ENCODE measurements around the gene CEP295NL.
"Not testable (repeated sequence)": the region's sequence is repeated elsewhere in the genome, so short reads cannot be mapped to it uniquely, and the experiment has no call there.

The CEP295NL gene

DNA sequence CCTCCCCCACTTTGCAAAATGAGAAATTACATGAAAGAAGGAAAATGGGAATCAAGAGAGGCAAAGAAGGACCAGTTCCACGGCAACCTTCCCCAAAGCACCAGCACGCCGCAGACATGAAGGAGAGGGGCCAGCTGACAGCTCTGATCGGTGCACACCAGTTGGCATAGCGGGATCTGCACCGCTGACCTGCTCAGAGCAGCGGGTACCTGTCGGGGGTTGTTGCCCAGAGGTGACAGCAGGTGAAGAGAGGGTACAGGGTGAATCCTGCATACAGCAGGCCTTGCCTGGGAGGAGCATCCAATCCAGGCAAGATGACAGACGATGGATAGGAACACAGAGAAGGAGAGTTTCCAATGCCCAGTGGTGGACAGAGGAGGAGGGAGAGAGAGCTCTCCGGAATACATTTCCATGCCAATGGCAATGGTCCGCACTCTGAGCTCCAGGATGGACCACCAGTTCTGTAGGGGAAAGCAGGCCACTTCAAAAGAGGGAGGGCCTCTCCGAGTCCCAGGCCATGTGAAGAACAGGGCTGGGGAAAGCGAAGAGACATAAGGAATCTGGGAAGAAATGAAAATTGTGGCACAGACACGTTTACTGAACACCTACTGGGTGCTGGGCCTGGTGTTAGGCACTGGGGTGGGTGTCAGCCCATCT is 24.0 kb downstream of the CEP295NL start:
- Mint-ChIP-seq H3K4me3 (peak overlapping the region; percentile 34), H3K27ac (peak overlapping the region; percentile 64), H3K9me3 (no peaks in the 10 kb centered on the region), H3K36me3 (ENCODE audit: low read depth) (no peaks in the 10 kb centered on the region), H3K4me1 (peaks cover 30% of the 10 kb centered on the region), H3K27me3 (peaks cover 2% of the 10 kb centered on the region)
- ATAC-seq (no peak), DNase-seq (no peak)

DNA sequence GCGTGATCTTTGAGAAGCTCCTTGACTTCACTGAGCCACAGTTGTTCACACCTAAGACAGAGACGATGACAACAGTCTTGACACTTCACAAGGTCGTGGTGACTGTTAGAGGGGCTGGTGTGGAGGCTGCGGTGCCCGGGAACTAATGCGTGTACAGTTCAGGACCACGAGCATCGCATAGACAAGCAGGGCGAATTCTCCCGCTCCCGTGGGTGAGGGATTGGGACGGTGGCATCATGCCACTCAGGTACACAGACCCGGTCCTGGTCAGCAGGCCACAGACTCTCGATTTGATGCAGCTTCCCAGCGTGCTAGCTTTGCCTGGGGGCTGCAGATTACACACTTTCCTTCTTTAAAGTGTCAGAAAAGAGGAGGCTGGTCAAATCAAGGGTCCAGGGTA is 24.7 kb downstream of the CEP295NL start:
- Mint-ChIP-seq H3K4me3 (no peak overlapping the region), H3K36me3 (ENCODE audit: low read depth) (no peaks in the 10 kb centered on the region), H3K4me1 (peaks cover 25% of the 10 kb centered on the region), H3K9me3 (no peaks in the 10 kb centered on the region), H3K27ac (no peak overlapping the region), H3K27me3 (peaks cover 2% of the 10 kb centered on the region)
- no peak for ATAC-seq
- DNase-seq = no peak

DNA sequence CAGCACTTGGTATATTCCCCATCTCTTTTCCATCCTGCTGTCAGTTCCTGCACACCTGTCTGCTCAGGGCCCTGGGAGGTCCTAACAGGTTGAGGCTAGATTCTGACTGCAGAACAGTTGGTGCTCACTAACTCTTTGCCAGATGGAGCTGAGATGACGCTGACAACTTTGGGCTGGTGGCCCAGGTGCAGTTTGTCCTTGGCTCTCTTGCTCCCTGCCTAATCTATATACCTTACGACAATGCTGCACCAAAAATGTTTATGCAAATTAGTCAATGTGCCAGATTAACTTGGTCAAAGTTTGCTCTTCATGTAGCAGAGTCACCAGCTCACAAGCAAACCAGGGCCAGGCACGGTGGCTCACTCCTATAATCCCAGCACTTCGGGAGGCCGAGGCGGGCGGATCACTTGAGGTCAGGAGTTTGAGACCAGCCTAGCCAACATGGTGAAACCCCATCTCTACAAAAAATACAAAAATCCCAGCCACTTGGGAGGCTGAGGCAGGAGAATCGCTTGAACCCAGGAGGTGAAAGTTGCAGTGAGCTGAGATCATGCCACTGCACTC is 26.0 kb downstream of the CEP295NL start:
- H3K9me3 Mint-ChIP-seq; H3K36me3 Mint-ChIP-seq (ENCODE audit: low read depth); ATAC-seq; H3K27me3 Mint-ChIP-seq; H3K27ac Mint-ChIP-seq; H3K4me3 Mint-ChIP-seq; DNase-seq: not testable (repeated sequence)
- peaks cover 21% of the 10 kb centered on the region for H3K4me1 Mint-ChIP-seq

DNA sequence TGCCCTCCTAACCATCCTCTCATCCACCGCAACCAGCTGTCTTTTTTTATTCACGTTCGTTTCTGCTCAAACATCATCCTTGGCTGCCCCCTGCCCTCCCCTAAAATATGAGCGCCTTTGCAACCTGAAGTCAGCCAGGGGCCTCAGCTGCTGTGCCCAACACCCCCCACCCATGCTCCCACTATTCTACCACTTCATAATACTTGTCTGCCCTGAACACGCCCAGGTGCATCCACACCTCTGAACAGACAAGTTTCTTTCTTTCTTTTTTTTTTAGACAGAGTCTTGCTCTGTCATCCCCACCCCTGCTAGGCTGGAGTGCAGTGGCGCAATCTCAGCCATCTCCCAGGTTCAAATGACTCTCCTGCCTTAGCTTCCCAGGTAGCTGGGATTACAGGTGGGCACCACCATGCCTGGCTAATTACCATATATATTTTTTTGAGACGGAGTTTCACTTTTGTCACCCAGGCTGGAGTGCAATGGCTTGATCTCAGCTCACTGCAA is 26.9 kb downstream of the CEP295NL start:
- H3K27me3 Mint-ChIP-seq = no peaks in the 10 kb centered on the region
- no peak overlapping the region for H3K27ac Mint-ChIP-seq

DNA sequence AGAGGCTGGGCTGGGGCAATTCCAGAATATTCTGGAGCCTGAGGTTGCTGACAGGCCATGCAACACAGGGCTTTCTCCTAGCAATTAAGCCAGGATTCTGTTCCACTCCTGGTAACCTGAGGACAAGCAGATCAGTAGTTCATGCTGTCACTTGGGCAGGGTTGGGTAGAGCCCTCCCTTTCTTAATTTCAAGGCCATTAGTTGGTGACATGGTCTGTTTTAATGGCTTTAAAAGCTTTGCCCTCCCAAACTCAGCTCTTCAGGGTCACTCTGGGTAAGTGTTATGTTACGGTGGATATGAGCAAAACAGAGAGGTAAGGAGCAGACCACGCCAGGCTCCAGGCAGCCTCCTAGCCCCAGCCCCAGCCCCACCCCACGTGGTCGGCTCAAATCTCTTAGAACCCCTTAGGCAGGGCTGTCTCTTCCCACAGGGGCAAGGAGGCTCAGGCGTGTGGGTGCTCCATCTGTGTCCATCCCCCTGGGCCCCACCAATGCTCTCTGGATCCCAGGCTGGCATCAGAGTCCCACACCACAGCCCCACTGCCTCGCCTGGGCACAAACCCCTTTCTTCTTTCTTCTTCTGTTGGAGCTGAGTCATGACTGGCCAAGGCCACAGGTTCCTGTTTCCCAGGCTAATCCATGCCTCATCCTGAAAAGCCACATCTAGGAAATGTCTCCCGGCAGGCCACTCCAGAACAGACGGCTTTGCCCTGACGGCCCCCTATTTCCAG is 27.5 kb downstream of the CEP295NL start:
- H3K27ac Mint-ChIP-seq = no peak overlapping the region

More for the DNA sequence above, 26.9 kb downstream of the CEP295NL start:
- Mint-ChIP-seq H3K36me3 (ENCODE audit: low read depth) (no peaks in the 10 kb centered on the region), H3K4me1 (peaks cover 21% of the 10 kb centered on the region), H3K9me3 (no peaks in the 10 kb centered on the region), H3K4me3 (no peak overlapping the region)
- DNase-seq (no peak), ATAC-seq (no peak)

DNA sequence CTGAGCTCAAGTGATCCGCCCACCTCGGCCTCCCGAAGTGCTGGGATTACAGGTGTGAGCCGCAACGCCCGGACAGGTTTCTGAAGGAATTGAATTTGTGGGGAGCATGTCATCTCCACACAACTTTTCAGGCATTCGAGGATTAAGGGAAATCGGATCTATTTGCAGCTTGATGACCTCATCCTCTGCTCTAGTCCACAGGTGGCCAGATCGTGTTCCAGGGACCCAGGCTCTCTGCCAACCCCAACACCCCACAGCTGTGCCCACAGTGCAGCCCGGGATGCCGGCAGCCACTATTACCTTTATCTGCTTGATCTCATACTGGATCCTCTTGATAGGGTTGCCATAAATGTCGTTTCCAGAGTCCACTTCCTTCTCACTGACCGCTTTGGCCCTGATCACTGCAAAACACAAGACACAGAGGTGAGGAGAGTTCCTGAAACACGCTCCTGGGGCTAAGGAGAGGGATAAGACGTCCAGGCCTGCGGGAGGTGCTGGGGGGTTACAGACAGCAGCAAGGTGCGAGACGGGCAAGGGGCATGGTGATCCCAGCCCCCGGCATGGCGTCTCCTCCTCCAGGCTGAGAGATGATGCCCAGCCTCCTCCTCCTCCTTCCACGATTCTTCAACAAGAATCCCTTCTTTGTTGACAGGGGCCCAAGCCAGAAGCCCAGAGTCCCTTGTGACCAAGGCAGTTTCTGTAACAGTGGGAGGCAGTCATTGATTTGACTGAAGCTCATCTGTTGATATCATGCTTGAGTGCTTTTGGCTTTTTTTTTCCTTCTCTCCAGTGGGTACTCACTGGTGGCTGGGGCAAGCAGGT is 29.3 kb downstream of the CEP295NL start:
- H3K4me3 Mint-ChIP-seq = no peak overlapping the region
- H3K27me3 Mint-ChIP-seq = no peaks in the 10 kb centered on the region
- no peaks in the 10 kb centered on the region for H3K36me3 Mint-ChIP-seq (ENCODE audit: low read depth)
- DNase-seq (no peak), ATAC-seq (no peak)
- no peak overlapping the region for H3K27ac Mint-ChIP-seq
- H3K9me3 Mint-ChIP-seq = no peaks in the 10 kb centered on the region
- peaks cover 6% of the 10 kb centered on the region for H3K4me1 Mint-ChIP-seq

More for the DNA sequence above, 27.5 kb downstream of the CEP295NL start:
- H3K4me3 Mint-ChIP-seq = no peak overlapping the region
- H3K36me3 Mint-ChIP-seq (ENCODE audit: low read depth) = no peaks in the 10 kb centered on the region
- H3K9me3 Mint-ChIP-seq = no peaks in the 10 kb centered on the region
- ATAC-seq = no peak
- DNase-seq = no peak
- peaks cover 21% of the 10 kb centered on the region for H3K4me1 Mint-ChIP-seq
- H3K27me3 Mint-ChIP-seq = no peaks in the 10 kb centered on the region

DNA sequence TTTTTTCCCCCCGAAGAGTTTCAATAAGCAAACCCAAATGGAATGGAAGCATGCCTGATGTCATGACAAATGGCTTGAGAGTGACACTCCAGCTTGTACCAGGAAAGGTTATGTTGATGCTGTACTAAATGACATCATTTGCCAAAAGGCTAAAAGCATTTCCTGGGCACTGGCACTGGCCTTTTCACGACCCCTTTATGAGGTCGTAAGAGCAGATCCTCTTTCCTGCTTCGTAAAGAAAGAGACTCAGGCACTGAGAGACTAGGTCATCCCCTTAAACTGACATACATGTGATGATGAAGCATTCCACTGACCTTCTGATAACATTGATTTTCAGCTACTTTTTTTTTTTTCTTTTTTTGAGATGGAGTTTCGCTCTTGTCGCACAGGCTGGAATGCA is 30.5 kb downstream of the CEP295NL start:
- no peak overlapping the region for H3K27ac Mint-ChIP-seq
- no peaks in the 10 kb centered on the region for H3K27me3 Mint-ChIP-seq

DNA sequence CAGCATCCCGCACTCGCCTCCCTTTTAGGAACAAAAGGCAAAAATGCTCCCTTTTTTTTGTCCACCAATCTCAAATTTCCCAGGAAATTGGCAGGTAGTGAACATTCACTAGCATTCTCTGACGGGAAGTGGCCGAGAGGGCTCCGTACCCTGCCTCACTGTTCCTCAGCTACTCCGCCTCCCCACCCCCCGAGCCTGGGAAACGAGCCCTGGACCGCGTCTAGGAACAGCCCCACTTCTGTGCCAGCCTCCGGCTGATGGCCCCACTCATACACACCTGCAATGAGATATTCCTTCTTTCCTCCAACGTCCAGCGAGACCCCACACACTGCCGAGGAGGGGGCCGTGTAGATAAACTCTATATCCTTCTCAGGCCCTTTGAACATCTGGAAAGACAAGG is 32.4 kb downstream of the CEP295NL start:
- DNase-seq (no peak), ATAC-seq (no peak)
- no peaks in the 10 kb centered on the region for H3K36me3 Mint-ChIP-seq (ENCODE audit: low read depth)
- H3K27me3 Mint-ChIP-seq = peaks cover 2% of the 10 kb centered on the region
- no peaks in the 10 kb centered on the region for H3K9me3 Mint-ChIP-seq
- H3K4me1 Mint-ChIP-seq = peaks cover 3% of the 10 kb centered on the region
- H3K27ac Mint-ChIP-seq = no peak overlapping the region
- no peak overlapping the region for H3K4me3 Mint-ChIP-seq

More for the DNA sequence above, 30.5 kb downstream of the CEP295NL start:
- no peak for DNase-seq
- no peak for ATAC-seq
- Mint-ChIP-seq H3K9me3 (no peaks in the 10 kb centered on the region), H3K4me1 (peaks cover 3% of the 10 kb centered on the region), H3K4me3 (no peak overlapping the region), H3K36me3 (ENCODE audit: low read depth) (no peaks in the 10 kb centered on the region)

DNA sequence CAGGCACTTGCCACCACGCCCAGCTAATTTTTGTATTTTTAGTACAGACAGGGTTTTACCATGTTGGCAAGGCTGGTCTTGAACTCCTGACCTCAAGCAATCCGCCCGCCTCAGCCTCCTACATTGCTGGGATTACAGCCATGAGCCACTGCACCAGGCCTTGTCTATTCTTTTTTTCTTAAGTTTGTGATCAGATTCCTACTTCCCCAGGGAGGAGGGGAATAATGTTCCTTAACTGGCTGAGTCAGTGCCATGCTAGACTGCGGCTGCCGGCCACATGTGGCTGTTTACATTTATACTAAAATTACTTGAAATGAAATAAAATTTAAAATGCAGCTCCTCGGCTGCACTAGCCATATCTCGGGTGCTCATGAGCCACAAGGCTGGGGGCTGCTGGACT is 34.6 kb downstream of the CEP295NL start:
- Mint-ChIP-seq H3K27ac (no peak overlapping the region), H3K9me3 (no peaks in the 10 kb centered on the region), H3K4me3 (no peak overlapping the region), H3K36me3 (ENCODE audit: low read depth) (no peaks in the 10 kb centered on the region), H3K4me1 (no peaks in the 10 kb centered on the region), H3K27me3 (peaks cover 5% of the 10 kb centered on the region)
- DNase-seq = no peak
- no peak for ATAC-seq

DNA sequence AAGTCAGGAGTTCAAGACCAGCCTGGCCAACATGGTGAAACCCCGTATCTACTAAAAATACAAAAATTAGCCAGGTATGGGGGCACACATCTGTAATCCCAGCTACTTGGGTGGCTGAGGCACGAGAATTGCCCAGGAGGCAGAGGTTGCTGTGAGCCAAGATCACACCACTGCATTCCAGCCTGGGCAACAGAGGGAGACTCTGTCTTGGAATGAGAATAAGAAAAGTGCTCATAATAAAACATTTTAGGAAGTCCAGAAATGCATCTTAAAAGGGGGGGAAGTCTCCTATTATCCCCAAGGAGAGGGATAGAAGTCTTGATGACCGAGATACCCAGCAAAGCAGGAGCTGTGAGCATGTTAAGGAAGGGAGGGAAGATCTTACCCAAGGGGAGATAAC is 36.0 kb downstream of the CEP295NL start:
- not testable (repeated sequence) for ATAC-seq; H3K27ac Mint-ChIP-seq; H3K27me3 Mint-ChIP-seq; H3K36me3 Mint-ChIP-seq (ENCODE audit: low read depth); H3K9me3 Mint-ChIP-seq; H3K4me3 Mint-ChIP-seq; DNase-seq; H3K4me1 Mint-ChIP-seq

DNA sequence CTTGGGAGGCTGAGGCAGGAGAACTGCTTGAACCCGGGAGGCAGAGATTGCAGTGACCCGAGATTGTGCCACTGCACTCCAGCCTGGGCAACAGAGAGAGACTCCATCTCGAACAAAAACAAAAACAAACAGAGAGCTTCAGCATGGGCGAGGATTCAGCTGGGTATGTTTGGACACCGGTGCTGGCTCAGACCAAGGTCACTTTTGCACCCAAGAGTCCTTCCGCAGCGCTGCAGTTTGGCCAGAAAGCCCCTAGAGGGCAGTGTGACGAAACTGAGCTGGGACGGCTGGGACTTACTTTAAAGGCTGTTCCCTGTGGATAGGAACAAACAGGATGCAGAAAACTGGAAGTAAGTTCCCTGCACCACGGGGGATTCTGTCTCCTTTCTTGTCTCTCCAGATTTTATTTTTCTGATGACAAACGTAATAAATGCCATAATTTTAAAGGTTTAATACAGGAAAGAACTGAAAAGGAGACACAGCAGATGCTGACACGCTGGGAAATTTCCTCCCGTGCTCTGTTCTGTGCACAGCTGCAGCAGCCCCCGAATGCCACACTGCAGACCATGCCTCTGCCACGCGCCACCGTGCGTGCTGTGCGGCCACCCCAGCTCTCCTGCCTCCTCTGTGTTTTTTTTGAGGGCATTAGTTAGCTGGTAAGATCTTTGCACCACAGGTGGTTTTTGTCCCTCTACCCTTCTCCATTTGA is 37.2 kb downstream of the CEP295NL start:
- H3K27me3 Mint-ChIP-seq = peaks cover 5% of the 10 kb centered on the region
- no peak overlapping the region for H3K27ac Mint-ChIP-seq
- H3K4me1 Mint-ChIP-seq = no peaks in the 10 kb centered on the region
- no peaks in the 10 kb centered on the region for H3K9me3 Mint-ChIP-seq
- H3K4me3 Mint-ChIP-seq = no peak overlapping the region
- ATAC-seq (peak; percentile 52), DNase-seq (peak; percentile 76)
- no peaks in the 10 kb centered on the region for H3K36me3 Mint-ChIP-seq (ENCODE audit: low read depth)

DNA sequence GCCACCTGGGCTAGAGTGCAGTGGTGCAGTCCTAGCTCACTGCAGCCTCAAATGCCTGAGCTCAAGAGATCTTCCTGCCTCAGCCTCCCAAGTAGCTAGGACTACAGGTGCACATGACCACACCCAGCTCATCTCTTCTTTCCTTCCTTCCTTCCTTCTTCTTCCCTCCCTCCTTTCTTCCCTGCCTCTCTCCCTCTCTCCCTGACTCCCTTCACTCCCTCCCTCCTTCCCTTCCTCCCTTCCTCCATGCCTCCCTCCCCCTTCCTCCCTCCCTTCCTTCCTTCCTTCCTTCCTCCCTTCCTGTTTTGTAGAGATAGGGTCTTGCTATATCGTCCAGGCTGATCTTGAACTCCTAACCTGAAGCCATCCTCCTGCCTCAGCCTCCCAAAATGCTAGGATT is 38.9 kb downstream of the CEP295NL start:
- no peak for DNase-seq

DNA sequence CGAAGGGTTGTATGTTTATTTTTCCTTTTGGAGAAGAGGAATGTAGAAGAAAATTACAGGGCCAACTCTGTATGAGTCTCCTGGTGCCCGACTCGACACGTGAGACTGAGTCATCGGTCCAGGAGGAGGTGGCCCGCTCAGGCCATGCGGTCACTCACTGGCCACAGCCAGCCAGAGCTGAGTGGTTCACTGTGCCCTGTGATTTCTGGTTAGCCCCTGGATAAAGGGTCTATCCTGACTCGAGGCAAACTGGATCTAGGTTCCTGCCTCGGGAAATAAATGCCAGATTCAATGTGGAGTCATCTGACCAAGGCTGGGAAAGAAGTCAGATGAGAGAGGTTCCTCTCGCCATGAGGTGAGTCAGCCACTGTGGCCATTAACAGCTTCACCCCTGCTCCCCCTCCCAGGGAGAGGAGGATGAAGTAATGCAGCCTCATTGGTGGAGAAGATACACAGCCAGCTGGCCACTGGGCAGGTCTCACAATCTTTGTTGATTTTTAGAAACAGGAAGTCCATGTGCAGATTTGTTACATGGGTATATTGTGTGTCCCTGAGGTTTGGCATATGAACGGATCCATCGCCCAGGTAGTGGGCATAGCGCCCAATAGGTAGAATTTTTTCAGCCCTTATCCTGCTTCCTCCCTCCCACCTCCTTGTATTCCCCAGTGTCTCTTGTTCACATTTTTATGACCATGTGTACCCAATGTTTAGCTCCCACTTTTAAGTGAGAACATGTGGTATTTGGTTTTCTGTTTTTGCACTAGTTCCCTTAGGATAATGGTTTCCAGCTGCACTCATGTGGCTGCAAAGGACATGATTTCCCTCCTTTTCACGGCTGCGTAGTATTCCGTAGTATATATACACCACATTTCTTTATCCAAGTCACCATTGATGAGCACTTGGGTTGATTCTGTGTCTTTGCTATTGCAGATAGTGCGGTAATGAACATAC is 40.7 kb downstream of the CEP295NL start:
- Mint-ChIP-seq H3K9me3 (no peaks in the 10 kb centered on the region), H3K36me3 (ENCODE audit: low read depth) (no peaks in the 10 kb centered on the region), H3K27me3 (peaks cover 5% of the 10 kb centered on the region), H3K4me3 (no peak overlapping the region), H3K4me1 (no peaks in the 10 kb centered on the region), H3K27ac (no peak overlapping the region)
- ATAC-seq (no peak), DNase-seq (no peak)

More for the DNA sequence above, 38.9 kb downstream of the CEP295NL start:
- Mint-ChIP-seq H3K27ac (no peak overlapping the region), H3K9me3 (no peaks in the 10 kb centered on the region), H3K36me3 (ENCODE audit: low read depth) (no peaks in the 10 kb centered on the region), H3K27me3 (peaks cover 5% of the 10 kb centered on the region), H3K4me3 (no peak overlapping the region), H3K4me1 (no peaks in the 10 kb centered on the region)
- ATAC-seq = no peak

Measured in activated naive CD8-positive, alpha-beta T cell treated with anti-CD3 and anti-CD28 coated beads, Interleukin-2, amount 50 U/mL, for 24 hours (primary cell).